A549 (cell line): ENCODE results near the gene ZNF71. TPM values are rescaled to one million over a fixed set of nuclear protein-coding genes. Genes with fewer than 3 reads are reported as not detected.

Experiments used
- ATAC-seq, 2 experiments: fragments of 200-7000 bp in 1 of 2; fragments of >200 bp in 1 of 2; cut with Nextera tagmentation in 1 of 2; cut with Tn5 transposase in 1 of 2; 3 replicates each; pipeline versions ENCODE4 v1.8.0 to v1.9.1; 2018 to 2020; ENCODE audit warnings: mild to moderate bottlenecking in 1 of 2, moderate library complexity in 1 of 2
- CTCF ChIA-PET: fragments of 300-600 bp; sonication (Branson Sonifier 250); formaldehyde crosslinking; extraction: SDS; loops from one replicate; lab custom pipeline; 2021; ENCODE audit warnings: antibody characterized with exemption, inconsistent platforms; lab: Yijun Ruan, JAX
- POLR2A ChIA-PET: fragments of 350-600 bp; formaldehyde crosslinking; extraction: SDS; loops from one replicate; lab custom pipeline; 2021; ENCODE audit warnings: antibody characterized with exemption, inconsistent platforms; lab: Yijun Ruan, JAX
- DNase-seq, 2 experiments: peaks; one replicate each; pipeline versions ENCODE4 v3.0.0 to v3.0.0-alpha.2; 2011 to 2016; ENCODE audit warnings: low read depth in 1 of 2, low spot score in 1 of 2
- FAIRE-seq: peaks from 2 replicates; lab custom pipeline; 2011; peaks lifted over from hg19 to GRCh38; lab: Jason Lieb, UNC
- H3K27ac ChIP-seq, 2 experiments: fragments of >200 bp; sonication (Bioruptor Twin); formaldehyde crosslinking; 3 replicates each; pipeline ENCODE4 v1.5.1; 2016 to 2017
- H3K4me1 ChIP-seq: fragments of >200 bp; sonication (Bioruptor Twin); formaldehyde crosslinking; 3 replicates; pipeline ENCODE4 v1.6.1; 2016
- H3K4me2 ChIP-seq: fragments of >200 bp; sonication (Bioruptor Twin); formaldehyde crosslinking; 3 replicates; pipeline ENCODE4 v1.6.1; 2016
- H3K4me3 ChIP-seq: fragments of >200 bp; sonication (Bioruptor Twin); formaldehyde crosslinking; 3 replicates; pipeline ENCODE4 v1.5.1; 2016
- H3K9me3 ChIP-seq: fragments of >200 bp; sonication (Bioruptor Twin); formaldehyde crosslinking; 3 replicates; pipeline ENCODE4 v1.6.1; 2016
- BHLHE40 ChIP-seq: IDR thresholded peaks from 2 replicates; pipeline ENCODE4 v1.6.1; 2012; ENCODE audit warnings: low read depth, low read length, inconsistent platforms
- CBX8 ChIP-seq: fragments of 200-600 bp; sonication (generic); IDR thresholded peaks from 2 replicates; pipeline ENCODE4 v1.6.1; 2016
- CHD2 ChIP-seq: fragments of 150-350 bp; IDR thresholded peaks from 2 replicates; pipeline ENCODE4 v1.6.1; 2014; ENCODE audit warnings: low read length; ENCODE audit not compliant: partially characterized antibody
- EHMT2 ChIP-seq: fragments of 200-600 bp; sonication (generic); IDR thresholded peaks from 2 replicates; pipeline ENCODE4 v1.6.1; 2016; ENCODE audit warnings: antibody characterized with exemption, low read depth, mild to moderate bottlenecking, moderate library complexity
- FOSB ChIP-seq: fragments of 250-450 bp; sonication (Bioruptor Pico); IDR thresholded peaks from 2 replicates; pipeline ENCODE4 v1.5.0; 2020; ENCODE audit warnings: mild to moderate bottlenecking, moderate library complexity
- FOXS1 ChIP-seq: fragments of 250-450 bp; sonication (Bioruptor Pico); IDR thresholded peaks from 2 replicates; pipeline ENCODE4 v1.5.0; 2020; ENCODE audit warnings: mild to moderate bottlenecking, moderate library complexity
- HDAC2 ChIP-seq: fragments of 200-600 bp; sonication (generic); IDR thresholded peaks from 2 replicates; pipeline ENCODE4 v1.6.1; 2016
- HOXA7 ChIP-seq: fragments of 250-450 bp; sonication (Bioruptor Pico); IDR thresholded peaks from 2 replicates; pipeline ENCODE4 v1.5.0; 2020; ENCODE audit warnings: mild to moderate bottlenecking, moderate library complexity
- JUN ChIP-seq, 2 experiments: fragments of >200 bp; sonication (Bioruptor Twin); formaldehyde crosslinking; IDR thresholded peaks; 2 replicates in 1 of 2; 3 replicates in 1 of 2; pipeline ENCODE4 v1.6.1; 2016 to 2017
- MYC ChIP-seq: IDR thresholded peaks from 2 replicates; pipeline ENCODE4 v1.6.1; 2012; ENCODE audit warnings: mild to moderate bottlenecking, inconsistent platforms, low read length, improper control_type of control experiment, borderline replicate concordance
- NFE2L2 ChIP-seq: fragments of 150-350 bp; conservative IDR thresholded peaks from 2 replicates; pipeline ENCODE4 v1.6.1; 2014; ENCODE audit warnings: low read length
- NPAS2 ChIP-seq: fragments of 250-450 bp; sonication (Bioruptor Pico); IDR thresholded peaks from 2 replicates; pipeline ENCODE4 v1.8.0; 2022; ENCODE audit warnings: mild to moderate bottlenecking, moderate library complexity, borderline replicate concordance
- POLR2AphosphoS2 ChIP-seq: conservative IDR thresholded peaks from 2 replicates; pipeline ENCODE4 v1.6.1; 2012; ENCODE audit warnings: low read length, improper control_type of control experiment, inconsistent platforms
- RAD21 ChIP-seq, 2 experiments: fragments of >200 bp in 1 of 2; sonication (Bioruptor Twin) in 1 of 2; formaldehyde crosslinking in 1 of 2; IDR thresholded peaks in 1 of 2; conservative IDR thresholded peaks in 1 of 2; 2 replicates in 1 of 2; 3 replicates in 1 of 2; pipeline ENCODE4 v1.6.1; 2012 to 2018; ENCODE audit warnings: inconsistent platforms in 1 of 2
- RARB ChIP-seq: fragments of 250-450 bp; sonication (Bioruptor Pico); IDR thresholded peaks from 2 replicates; pipeline ENCODE4 v1.8.0; 2021; ENCODE audit warnings: mild to moderate bottlenecking, moderate library complexity
- RCOR1 ChIP-seq: fragments of 150-350 bp; IDR thresholded peaks from 2 replicates; pipeline ENCODE4 v1.6.1; 2014; ENCODE audit warnings: antibody characterized with exemption, low read length, low read depth
- SMC3 ChIP-seq: fragments of >200 bp; sonication (Bioruptor Twin); formaldehyde crosslinking; IDR thresholded peaks from 3 replicates; pipeline ENCODE4 v1.6.1; 2018; ENCODE audit warnings: inconsistent platforms
- TFCP2L1 ChIP-seq: fragments of 250-450 bp; sonication (Bioruptor Pico); IDR thresholded peaks from 2 replicates; pipeline ENCODE4 v1.5.0; 2021; ENCODE audit warnings: mild to moderate bottlenecking
- TP53 ChIP-seq: fragments of 250-450 bp; sonication (Bioruptor Pico); IDR thresholded peaks from 2 replicates; pipeline ENCODE4 v1.5.0; 2021; ENCODE audit warnings: mild to moderate bottlenecking, moderate library complexity
- ZSCAN20 ChIP-seq: fragments of 250-450 bp; sonication (Bioruptor Pico); IDR thresholded peaks from 2 replicates; pipeline ENCODE4 v1.8.0; 2022; ENCODE audit warnings: mild to moderate bottlenecking, moderate library complexity
- WGBS: methylation state at CpG from one replicate; pipeline ENCODE4 v1.1.6; 2017; ENCODE audit errors: missing lambda C conversion rate; 5-methylcytosine and 5-hydroxymethylcytosine counted together
- polyA plus RNA-seq, 4 experiments: library from polyadenylated mRNA; depleted of rRNA in 3 of 4; stranded (reverse); fragments of >200 nt; fragmentation: RNase III in 1 of 4; extraction: RNeasy Plus Mini Kit Qiagen cat#74134 plus additional on column Dnase treatment in 1 of 4; gene quantifications; 2 replicates in 3 of 4; 3 replicates in 1 of 4; pipeline ENCODE4 v1.2.3, GENCODE V29; 2011 to 2017
- TF ChIP-seq, protein P1 (sequence below): fragments of >200 bp; sonication (Bioruptor Twin); formaldehyde crosslinking; IDR thresholded peaks from 3 replicates; pipeline ENCODE4 v1.5.1; 2016
- TF ChIP-seq, protein P2 (sequence below): IDR thresholded peaks from 2 replicates; pipeline ENCODE4 v1.6.1; 2012; ENCODE audit warnings: low read depth, borderline replicate concordance
- TF ChIP-seq, protein P3 (sequence below): fragments of 450-650 bp; IDR thresholded peaks from 2 replicates; pipeline ENCODE4 v1.6.1; 2014; ENCODE audit warnings: antibody characterized with exemption
- TF ChIP-seq, protein P4 (sequence below): IDR thresholded peaks from 2 replicates; pipeline ENCODE4 v1.6.1; 2012
- TF ChIP-seq, protein P5 (sequence below): fragments of >200 bp; sonication (Bioruptor Twin); formaldehyde crosslinking; IDR thresholded peaks from 3 replicates; pipeline ENCODE4 v1.6.1; 2016
- TF ChIP-seq, protein P6 (sequence below): IDR thresholded peaks from 2 replicates; pipeline ENCODE4 v1.6.1; 2012

ZNF71 gene
- polyA plus RNA-seq, 2 of the 4 experiments (the other 2 are of a cell fraction) = 6.8 to 8.1 TPM

DNA sequence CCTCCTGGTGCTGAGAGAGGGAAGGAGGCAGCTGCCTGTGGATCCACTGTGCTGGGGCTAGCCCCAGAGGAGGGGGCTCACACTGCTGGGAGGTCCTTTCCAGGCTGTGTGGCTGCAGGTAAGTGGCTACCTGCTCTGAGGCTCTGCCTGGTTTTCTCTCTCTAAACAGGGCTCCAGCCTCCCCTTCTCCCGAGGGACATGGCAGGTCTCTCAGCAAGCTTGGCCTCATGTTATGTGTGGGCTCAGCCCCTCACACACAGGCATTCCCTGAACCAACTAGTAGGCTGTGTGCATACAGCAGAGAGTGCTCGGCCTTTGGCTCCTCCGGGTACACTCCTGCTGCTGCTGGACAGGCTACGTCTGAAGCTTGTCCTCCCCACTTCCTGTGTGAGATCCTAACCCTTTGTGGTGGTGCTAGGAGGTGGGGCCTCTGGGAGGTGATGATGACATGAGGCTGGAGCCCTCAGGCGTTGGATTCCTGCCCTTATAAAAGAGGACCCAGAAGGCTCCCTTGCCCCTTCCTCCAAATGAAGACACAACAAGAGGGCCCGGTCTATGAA is 72.3 kb downstream of the ZNF71 start (continued):
- TF ChIP-seq, protein P1, sequence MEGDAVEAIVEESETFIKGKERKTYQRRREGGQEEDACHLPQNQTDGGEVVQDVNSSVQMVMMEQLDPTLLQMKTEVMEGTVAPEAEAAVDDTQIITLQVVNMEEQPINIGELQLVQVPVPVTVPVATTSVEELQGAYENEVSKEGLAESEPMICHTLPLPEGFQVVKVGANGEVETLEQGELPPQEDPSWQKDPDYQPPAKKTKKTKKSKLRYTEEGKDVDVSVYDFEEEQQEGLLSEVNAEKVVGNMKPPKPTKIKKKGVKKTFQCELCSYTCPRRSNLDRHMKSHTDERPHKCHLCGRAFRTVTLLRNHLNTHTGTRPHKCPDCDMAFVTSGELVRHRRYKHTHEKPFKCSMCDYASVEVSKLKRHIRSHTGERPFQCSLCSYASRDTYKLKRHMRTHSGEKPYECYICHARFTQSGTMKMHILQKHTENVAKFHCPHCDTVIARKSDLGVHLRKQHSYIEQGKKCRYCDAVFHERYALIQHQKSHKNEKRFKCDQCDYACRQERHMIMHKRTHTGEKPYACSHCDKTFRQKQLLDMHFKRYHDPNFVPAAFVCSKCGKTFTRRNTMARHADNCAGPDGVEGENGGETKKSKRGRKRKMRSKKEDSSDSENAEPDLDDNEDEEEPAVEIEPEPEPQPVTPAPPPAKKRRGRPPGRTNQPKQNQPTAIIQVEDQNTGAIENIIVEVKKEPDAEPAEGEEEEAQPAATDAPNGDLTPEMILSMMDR = no peak
- TF ChIP-seq FOXS1 (no peak), RCOR1 (no peak), MYC (no peak), CHD2 (no peak), CBX8 (no peak), RAD21 (conservative IDR thresholded peaks at IDR 0.05 in 1 of 2, IDR thresholded peaks at IDR 0.05 in 1 of 2) (no peak)
- TF ChIP-seq, protein P2, sequence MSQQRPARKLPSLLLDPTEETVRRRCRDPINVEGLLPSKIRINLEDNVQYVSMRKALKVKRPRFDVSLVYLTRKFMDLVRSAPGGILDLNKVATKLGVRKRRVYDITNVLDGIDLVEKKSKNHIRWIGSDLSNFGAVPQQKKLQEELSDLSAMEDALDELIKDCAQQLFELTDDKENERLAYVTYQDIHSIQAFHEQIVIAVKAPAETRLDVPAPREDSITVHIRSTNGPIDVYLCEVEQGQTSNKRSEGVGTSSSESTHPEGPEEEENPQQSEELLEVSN = no peak
- TF ChIP-seq, protein P3, sequence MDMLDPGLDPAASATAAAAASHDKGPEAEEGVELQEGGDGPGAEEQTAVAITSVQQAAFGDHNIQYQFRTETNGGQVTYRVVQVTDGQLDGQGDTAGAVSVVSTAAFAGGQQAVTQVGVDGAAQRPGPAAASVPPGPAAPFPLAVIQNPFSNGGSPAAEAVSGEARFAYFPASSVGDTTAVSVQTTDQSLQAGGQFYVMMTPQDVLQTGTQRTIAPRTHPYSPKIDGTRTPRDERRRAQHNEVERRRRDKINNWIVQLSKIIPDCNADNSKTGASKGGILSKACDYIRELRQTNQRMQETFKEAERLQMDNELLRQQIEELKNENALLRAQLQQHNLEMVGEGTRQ = no peak
- TF ChIP-seq, all 56 proteins: peak for 0

DNA sequence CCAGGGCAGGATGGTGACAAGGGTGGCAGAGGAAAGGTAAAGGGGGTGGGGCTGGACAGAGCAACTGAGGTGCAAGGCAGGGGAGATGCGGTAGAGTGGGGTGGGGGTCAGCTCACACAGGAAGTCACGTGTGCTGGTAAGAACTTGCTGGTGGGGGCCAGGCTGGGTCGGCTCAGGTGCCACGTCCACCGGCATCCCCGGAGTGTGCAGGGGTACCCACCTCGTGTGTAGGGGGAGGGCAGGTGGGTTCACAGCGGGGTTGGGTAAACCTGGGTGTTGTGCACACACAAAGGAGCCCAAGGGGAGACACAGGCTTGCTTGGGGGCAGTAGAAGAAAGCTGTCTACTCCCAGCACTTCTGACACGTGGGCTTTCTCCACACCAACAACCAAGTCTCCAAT is 73.6 kb downstream of the ZNF71 start:
- no peak for FAIRE-seq
- CTCF ChIA-PET = no interaction called here
- WGBS = 23% methylated on average over 9 of the region's 9 CpGs

DNA sequence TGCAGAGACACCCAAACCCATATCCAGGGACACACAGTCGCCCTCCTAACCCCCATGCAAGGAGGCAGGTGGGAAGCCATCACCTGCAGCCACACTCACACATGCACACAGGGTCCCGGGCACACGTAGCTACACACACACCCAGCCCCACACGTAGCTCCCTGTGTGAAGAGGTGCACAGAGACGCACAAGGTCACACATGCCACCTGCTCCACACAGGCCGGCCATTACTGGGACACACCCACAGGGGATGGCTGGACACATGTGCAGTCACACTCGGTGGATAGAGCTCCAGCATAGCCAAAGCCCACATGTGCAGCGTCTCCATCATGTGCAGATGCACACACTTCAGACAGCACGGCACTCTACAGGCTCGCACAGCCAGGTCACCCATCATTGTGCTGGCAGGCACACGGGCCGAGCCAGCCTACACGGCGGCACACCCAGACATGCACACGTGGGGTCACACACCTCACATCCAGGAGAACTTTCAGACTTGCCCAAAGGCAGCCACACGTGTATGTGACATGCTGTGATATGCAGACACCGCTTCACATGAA is 75.4 kb downstream of the ZNF71 start:
- no peak for FAIRE-seq
- DNase-seq = no peak
- Histone ChIP-seq H3K27ac (no peak overlapping the region), H3K4me2 (no peak overlapping the region), H3K4me1 (no peaks in the 10 kb centered on the region), H3K9me3 (peaks cover 56% of the 10 kb centered on the region), H3K4me3 (no peak overlapping the region)
- 23% methylated on average over 11 of the region's 17 CpGs for WGBS
- TF ChIP-seq TP53 (CRISPR knock-in tag) = no peak
- TF ChIP-seq RARB (CRISPR knock-in tag) = no peak
- TF ChIP-seq, protein P3 = no peak
- TF ChIP-seq, protein P2 = no peak
- TF ChIP-seq, protein P4, sequence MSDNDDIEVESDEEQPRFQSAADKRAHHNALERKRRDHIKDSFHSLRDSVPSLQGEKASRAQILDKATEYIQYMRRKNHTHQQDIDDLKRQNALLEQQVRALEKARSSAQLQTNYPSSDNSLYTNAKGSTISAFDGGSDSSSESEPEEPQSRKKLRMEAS = no peak
- TF ChIP-seq HOXA7 (CRISPR knock-in tag) = no peak
- TF ChIP-seq HDAC2 = no peak
- TF ChIP-seq FOSB (CRISPR knock-in tag) = no peak
- no peak for TF ChIP-seq CBX8
- no peak for TF ChIP-seq TFCP2L1 (CRISPR knock-in tag)
- TF ChIP-seq, protein P5, sequence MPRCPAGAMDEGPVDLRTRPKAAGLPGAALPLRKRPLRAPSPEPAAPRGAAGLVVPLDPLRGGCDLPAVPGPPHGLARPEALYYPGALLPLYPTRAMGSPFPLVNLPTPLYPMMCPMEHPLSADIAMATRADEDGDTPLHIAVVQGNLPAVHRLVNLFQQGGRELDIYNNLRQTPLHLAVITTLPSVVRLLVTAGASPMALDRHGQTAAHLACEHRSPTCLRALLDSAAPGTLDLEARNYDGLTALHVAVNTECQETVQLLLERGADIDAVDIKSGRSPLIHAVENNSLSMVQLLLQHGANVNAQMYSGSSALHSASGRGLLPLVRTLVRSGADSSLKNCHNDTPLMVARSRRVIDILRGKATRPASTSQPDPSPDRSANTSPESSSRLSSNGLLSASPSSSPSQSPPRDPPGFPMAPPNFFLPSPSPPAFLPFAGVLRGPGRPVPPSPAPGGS = no peak
- TF ChIP-seq ZSCAN20 (CRISPR knock-in tag) = no peak
- TF ChIP-seq, protein P6, sequence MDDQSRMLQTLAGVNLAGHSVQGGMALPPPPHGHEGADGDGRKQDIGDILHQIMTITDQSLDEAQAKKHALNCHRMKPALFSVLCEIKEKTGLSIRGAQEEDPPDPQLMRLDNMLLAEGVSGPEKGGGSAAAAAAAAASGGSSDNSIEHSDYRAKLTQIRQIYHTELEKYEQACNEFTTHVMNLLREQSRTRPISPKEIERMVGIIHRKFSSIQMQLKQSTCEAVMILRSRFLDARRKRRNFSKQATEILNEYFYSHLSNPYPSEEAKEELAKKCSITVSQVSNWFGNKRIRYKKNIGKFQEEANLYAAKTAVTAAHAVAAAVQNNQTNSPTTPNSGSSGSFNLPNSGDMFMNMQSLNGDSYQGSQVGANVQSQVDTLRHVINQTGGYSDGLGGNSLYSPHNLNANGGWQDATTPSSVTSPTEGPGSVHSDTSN = no peak
- no peak for TF ChIP-seq JUN (IDR thresholded peaks at IDR 0.05)
- no peak for TF ChIP-seq NFE2L2
- TF ChIP-seq EHMT2 = no peak
- POLR2A ChIA-PET = no interaction called here
- CTCF ChIA-PET = interaction anchor here (0.6 kb wide), 1 partner anchor 1733 kb away, joined by 4 read pairs; no protein-coding TSS in a partner anchor
- no peak for ATAC-seq

More for the DNA sequence above, 73.6 kb downstream of the ZNF71 start:
- no peak overlapping the region for H3K4me3 ChIP-seq
- no peak overlapping the region for H3K27ac ChIP-seq
- TF ChIP-seq SMC3 (no peak), FOXS1 (no peak), NPAS2 (no peak), BHLHE40 (no peak), POLR2AphosphoS2 (no peak), TFCP2L1 (CRISPR knock-in tag) (no peak)
- peaks cover 55% of the 10 kb centered on the region for H3K9me3 ChIP-seq
- no peak overlapping the region for H3K4me2 ChIP-seq
- POLR2A ChIA-PET = no interaction called here
- DNase-seq (no peak), ATAC-seq (no peak)
- no peaks in the 10 kb centered on the region for H3K4me1 ChIP-seq
